Measurements from ENCODE around the gene SLC6A8.
"Not testable (repeated sequence)": the region's sequence is repeated elsewhere in the genome, so short reads cannot be mapped to it uniquely, and the experiment has no call there.

Gene SLC6A8

DNA sequence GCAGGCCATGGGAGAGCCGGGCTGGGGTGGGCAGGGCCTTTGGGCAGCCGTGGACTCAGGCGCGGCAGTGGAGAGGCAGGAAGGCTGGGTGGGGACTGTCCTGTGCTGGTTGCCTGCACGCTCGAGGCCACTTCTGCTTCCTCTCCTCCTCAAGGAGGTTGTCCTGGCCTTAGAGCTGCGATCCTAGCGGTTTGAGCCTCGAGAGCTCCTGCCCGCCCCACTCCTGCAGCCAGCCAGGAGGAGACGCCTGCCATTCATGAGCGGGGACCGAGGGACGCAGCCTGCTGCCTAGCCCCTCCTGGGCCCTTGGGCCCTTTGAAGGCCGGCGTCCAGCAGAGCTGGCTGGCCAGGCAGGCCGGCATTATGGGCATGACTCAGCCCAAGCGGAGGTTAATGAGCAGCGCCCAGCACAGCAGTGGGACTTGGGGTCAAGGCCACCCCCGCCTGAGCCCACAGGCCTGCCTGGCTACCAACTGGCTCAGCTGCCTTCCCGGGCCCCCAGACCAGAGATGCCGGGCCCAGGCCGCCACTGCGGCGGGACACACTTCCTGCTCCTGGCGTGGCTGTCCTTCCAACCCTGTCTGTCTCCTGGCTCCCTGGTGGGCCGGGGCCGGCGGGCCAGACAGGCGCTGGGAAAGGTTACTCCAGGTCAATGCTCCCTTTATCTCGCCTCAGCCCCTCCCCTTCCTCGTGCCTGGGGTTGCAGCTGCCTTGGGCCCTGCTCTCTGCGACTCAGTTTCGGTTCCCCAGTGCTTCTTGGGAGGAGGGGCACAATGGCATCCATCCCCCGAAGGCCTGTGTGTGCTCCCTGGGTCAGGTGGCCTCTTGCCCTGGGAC lies 38.8 kb downstream of the SLC6A8 start:
- Histone ChIP-seq H3K27me3 (ENCODE audit: control insufficient read depth, insufficient read depth, low read length) (no peaks in the 10 kb centered on the region), H3K36me3 (ENCODE audit: control insufficient read depth, insufficient read depth, low read length) (no peaks in the 10 kb centered on the region), H3K4me3 (ENCODE audit: low read depth, low read length) (no peak overlapping the region), H2AFZ (peak overlapping the region; percentile 58), H3K9me3 (ENCODE audit: control insufficient read depth, low read length) (no peaks in the 10 kb centered on the region), H3K79me2 (no peaks in the 10 kb centered on the region), H3K4me1 (peaks cover 10% of the 10 kb centered on the region), H3K9ac (no peak overlapping the region), H3K4me2 (ENCODE audit: low read length) (peak overlapping the region; percentile 53), H3K27ac (peak overlapping the region; percentile 74)
- TF ChIP-seq, protein P1, sequence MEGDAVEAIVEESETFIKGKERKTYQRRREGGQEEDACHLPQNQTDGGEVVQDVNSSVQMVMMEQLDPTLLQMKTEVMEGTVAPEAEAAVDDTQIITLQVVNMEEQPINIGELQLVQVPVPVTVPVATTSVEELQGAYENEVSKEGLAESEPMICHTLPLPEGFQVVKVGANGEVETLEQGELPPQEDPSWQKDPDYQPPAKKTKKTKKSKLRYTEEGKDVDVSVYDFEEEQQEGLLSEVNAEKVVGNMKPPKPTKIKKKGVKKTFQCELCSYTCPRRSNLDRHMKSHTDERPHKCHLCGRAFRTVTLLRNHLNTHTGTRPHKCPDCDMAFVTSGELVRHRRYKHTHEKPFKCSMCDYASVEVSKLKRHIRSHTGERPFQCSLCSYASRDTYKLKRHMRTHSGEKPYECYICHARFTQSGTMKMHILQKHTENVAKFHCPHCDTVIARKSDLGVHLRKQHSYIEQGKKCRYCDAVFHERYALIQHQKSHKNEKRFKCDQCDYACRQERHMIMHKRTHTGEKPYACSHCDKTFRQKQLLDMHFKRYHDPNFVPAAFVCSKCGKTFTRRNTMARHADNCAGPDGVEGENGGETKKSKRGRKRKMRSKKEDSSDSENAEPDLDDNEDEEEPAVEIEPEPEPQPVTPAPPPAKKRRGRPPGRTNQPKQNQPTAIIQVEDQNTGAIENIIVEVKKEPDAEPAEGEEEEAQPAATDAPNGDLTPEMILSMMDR (IDR thresholded peaks at IDR 0.05) = no peak

DNA sequence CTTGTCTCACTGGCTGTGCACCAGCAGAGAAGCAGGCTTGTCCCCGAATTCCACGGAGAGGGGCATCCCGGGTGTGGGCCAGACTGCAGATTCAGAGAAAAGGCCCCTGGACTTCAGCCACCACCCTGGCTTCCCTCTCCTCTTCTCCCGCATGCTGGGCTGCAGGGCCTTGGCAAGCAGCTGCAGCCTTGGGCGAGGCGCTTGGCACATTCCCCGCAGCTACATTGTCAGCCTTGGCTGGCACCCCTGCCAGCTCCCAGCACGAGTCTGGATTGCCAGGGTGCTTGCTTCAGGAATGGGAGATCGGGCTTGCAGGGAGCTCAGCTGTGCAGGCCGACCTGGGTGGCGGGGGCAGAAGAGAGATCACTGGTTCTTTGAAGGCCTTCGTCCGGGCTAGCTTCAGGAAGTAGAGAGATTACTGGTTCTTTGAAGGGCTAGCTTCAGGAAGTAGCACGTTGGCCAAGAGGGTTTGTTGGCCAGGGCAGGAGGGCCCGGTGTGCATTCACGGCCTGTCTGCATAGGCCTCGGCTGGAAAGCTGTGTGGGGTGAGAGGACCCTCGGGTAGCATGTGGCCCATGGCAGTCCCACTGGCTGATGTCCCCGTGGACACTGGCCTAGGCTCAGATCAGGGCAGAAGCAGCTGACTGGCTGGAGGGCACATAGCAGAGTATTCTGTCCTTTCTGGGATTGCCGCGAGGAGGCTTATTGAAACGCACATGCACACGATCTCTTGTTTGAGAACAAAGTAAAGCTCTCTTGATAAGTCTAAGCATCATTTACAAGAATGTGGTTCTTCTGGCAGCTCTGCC lies 39.6 kb downstream of the SLC6A8 start:
- Histone ChIP-seq H3K4me3 (ENCODE audit: low read depth, low read length) (no peak overlapping the region), H3K4me2 (ENCODE audit: low read length) (peak overlapping the region; percentile 53), H3K27ac (peak overlapping the region; percentile 74), H3K36me3 (ENCODE audit: control insufficient read depth, insufficient read depth, low read length) (no peaks in the 10 kb centered on the region), H3K4me1 (peaks cover 10% of the 10 kb centered on the region), H3K79me2 (no peaks in the 10 kb centered on the region), H2AFZ (peak overlapping the region; percentile 58), H3K27me3 (ENCODE audit: control insufficient read depth, insufficient read depth, low read length) (no peaks in the 10 kb centered on the region), H3K9me3 (ENCODE audit: control insufficient read depth, low read length) (no peaks in the 10 kb centered on the region), H3K9ac (no peak overlapping the region)
- TF ChIP-seq, protein P1 (IDR thresholded peaks at IDR 0.05) = no peak

DNA sequence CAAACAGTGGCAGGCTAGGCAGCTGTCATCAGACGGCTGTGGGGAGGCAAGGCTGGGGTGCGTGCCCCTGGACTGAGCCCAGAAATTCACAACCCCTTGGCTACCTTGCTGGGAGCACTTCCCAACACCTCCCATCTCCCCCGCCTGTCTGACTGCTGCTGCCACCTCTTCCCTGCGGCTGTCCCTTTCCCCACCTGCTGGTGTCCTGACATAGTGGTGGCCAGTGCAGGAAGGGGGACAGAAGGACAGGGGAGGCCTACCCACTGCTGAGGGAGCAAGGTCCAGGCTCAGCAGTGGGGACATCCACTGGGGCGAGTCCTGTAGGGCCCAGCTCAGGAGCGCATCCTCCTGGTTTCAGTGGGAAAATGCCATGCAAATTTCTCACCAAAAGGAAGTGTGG lies 40.4 kb downstream of the SLC6A8 start:
- H3K9ac ChIP-seq = no peak overlapping the region
- no peaks in the 10 kb centered on the region for H3K9me3 ChIP-seq (ENCODE audit: control insufficient read depth, low read length)
- no peaks in the 10 kb centered on the region for H3K79me2 ChIP-seq
- H3K4me2 ChIP-seq (ENCODE audit: low read length) = no peak overlapping the region
- TF ChIP-seq, protein P1 (IDR thresholded peaks at IDR 0.05) = no peak
- H3K27me3 ChIP-seq (ENCODE audit: control insufficient read depth, insufficient read depth, low read length) = no peaks in the 10 kb centered on the region
- H2AFZ ChIP-seq = no peak overlapping the region
- H3K27ac ChIP-seq = no peak overlapping the region
- H3K4me1 ChIP-seq = peaks cover 10% of the 10 kb centered on the region
- no peaks in the 10 kb centered on the region for H3K36me3 ChIP-seq (ENCODE audit: control insufficient read depth, insufficient read depth, low read length)
- H3K4me3 ChIP-seq (ENCODE audit: low read depth, low read length) = no peak overlapping the region

DNA sequence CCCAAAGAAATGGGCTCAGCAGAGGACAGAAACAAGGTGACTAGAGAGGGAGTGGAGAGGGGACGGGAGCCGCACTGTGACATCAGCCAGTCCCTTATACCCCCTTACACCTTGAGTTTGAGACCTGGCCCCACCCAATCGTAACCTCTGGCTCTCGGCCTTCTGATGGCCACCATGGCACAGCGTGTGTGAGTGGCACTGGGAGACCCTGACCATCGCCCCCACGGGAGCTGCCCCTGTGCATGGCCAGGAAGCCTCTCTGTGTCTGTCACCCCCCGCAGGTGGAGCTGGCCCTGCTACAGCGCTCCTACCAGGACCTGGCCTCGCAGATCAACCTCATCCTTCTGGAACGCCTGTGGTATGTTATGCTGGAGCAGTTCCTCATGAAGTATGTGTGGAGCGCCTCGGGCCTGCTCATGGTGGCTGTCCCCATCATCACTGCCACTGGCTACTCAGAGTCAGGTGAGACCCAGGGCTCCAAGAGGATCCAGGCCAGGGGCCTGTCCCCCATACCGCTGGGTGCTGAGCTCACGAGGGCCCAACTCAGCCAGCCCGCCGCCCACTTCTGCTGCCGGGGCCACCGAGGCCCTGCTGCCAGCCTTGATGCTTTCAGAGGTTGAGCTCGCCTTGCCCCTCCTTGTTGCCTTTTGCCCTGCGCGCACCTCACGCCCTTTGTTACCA lies 41.4 kb downstream of the SLC6A8 start:
- TF ChIP-seq, protein P1 (IDR thresholded peaks at IDR 0.05) = no peak
- Histone ChIP-seq H3K27ac (no peak overlapping the region), H3K9me3 (ENCODE audit: control insufficient read depth, low read length) (no peaks in the 10 kb centered on the region), H3K9ac (no peak overlapping the region), H3K4me3 (ENCODE audit: low read depth, low read length) (no peak overlapping the region), H2AFZ (no peak overlapping the region), H3K27me3 (ENCODE audit: control insufficient read depth, insufficient read depth, low read length) (no peaks in the 10 kb centered on the region), H3K36me3 (ENCODE audit: control insufficient read depth, insufficient read depth, low read length) (no peaks in the 10 kb centered on the region), H3K4me1 (peaks cover 8% of the 10 kb centered on the region), H3K4me2 (ENCODE audit: low read length) (no peak overlapping the region), H3K79me2 (no peaks in the 10 kb centered on the region)

DNA sequence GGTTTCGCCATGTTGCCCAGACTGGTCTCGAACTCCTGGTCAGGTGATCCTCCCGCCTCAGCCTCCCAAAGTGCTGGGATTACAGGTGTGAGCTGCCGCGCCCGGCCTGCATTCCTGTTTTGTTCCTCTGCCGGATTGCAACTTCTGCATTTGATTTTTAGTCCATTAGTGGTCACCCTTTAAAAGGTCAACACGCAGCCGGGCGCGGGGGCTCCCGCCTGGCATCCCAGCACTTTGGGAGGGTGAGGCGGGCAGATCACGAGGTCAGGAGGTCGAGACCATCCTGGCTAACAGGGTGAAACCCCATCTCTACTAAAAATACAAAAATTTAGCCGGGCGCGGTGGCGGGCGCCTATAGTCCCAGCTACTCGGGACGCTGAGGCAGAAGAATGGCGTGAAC lies 42.4 kb downstream of the SLC6A8 start:
- H2AFZ ChIP-seq; H3K4me1 ChIP-seq; H3K4me2 ChIP-seq (ENCODE audit: low read length); H3K27me3 ChIP-seq (ENCODE audit: control insufficient read depth, insufficient read depth, low read length); H3K36me3 ChIP-seq (ENCODE audit: control insufficient read depth, insufficient read depth, low read length); H3K27ac ChIP-seq; H3K79me2 ChIP-seq; H3K4me3 ChIP-seq (ENCODE audit: low read depth, low read length); H3K9me3 ChIP-seq (ENCODE audit: control insufficient read depth, low read length); H3K9ac ChIP-seq: not testable (repeated sequence)
